Right kidney (tissue), 1 donor: ENCODE data around the gene EHD1.

ENCODE experiments used
- DNase-seq: peaks from one replicate; pipeline ENCODE4 v3.0.0-alpha.2; 2016

Gene EHD1

GRCh38 chr11:64844330-64845128 is 33.9 kb downstream of the EHD1 start, which contains the start of gene CDC42BPG:
CDC42BPG (minus strand) TSS chr11:64844653; CDS start chr11:64844569, 84 bp downstream.
- DNase-seq: peak; percentile 83

- no peak for DNase-seq
These were observed 34.6 kb downstream of the EHD1 start for GRCh38 chr11:64843686-64844329.

- DNase-seq: no peak
These were observed 35.4 kb downstream of the EHD1 start for GRCh38 chr11:64842851-64843685.

GRCh38 chr11:64842366-64842759 is 36.1 kb downstream of the EHD1 start:
- DNase-seq: no peak

- DNase-seq: no peak
These were observed 36.6 kb downstream of the EHD1 start for GRCh38 chr11:64841592-64842365.

- DNase-seq: no peak
These were observed 38.3 kb downstream of the EHD1 start for GRCh38 chr11:64839887-64840782.

GRCh38 chr11:64839335-64839734 is 39.1 kb downstream of the EHD1 start:
- no peak for DNase-seq

- no peak for DNase-seq
These were observed 39.7 kb downstream of the EHD1 start for GRCh38 chr11:64838600-64839334.

- DNase-seq: no peak
These were observed 40.5 kb downstream of the EHD1 start for GRCh38 chr11:64837887-64838351.

GRCh38 chr11:64836448-64837072 is 41.9 kb downstream of the EHD1 start:
- DNase-seq: no peak

GRCh38 chr11:64835616-64836447 is 42.6 kb downstream of the EHD1 start:
- no peak for DNase-seq

- no peak for DNase-seq
These were observed 43.5 kb downstream of the EHD1 start for GRCh38 chr11:64834723-64835615.

GRCh38 chr11:64834031-64834722 is 44.2 kb downstream of the EHD1 start:
- no peak for DNase-seq

- DNase-seq: no peak
These were observed 44.9 kb downstream of the EHD1 start for GRCh38 chr11:64833509-64833908.

- no peak for DNase-seq
These were observed 45.3 kb downstream of the EHD1 start for GRCh38 chr11:64833198-64833502.

GRCh38 chr11:64832467-64833197 is 45.8 kb downstream of the EHD1 start:
- DNase-seq: no peak
